Lung (tissue), 12 donors: ENCODE results near the gene TSPAN2. TPM values are rescaled to one million over a fixed set of nuclear protein-coding genes. Genes with fewer than 3 reads are reported as not detected.
A peak's percentile ranks its signal among the peaks of the same experiment; 100 is the strongest.

Experiments used
- ATAC-seq: fragments of 200-7000 bp; cut with Tn5 transposase; one replicate; pipeline ENCODE4 v1.9.1; 2020; ENCODE audit warnings: moderate number of reproducible peaks; ENCODE audit not compliant: insufficient read depth, low FRiP score
- DNase-seq, 3 donors: peaks; one replicate each; pipeline ENCODE4 v3.0.0-alpha.2; 2013 to 2017
- H3K27ac ChIP-seq, 2 donors: one replicate each; pipeline ENCODE4 v1.5.1; 2013; ENCODE audit warnings: mild to moderate bottlenecking in 2 of 2, moderate library complexity in 2 of 2, control low read depth in 1 of 2, inconsistent platforms in 1 of 2, low read depth in 1 of 2, low read length in 1 of 2
- H3K27me3 ChIP-seq, 3 donors: one replicate each; pipeline ENCODE4 v1.5.1; 2013; ENCODE audit warnings: low read length in 2 of 3; ENCODE audit not compliant: control insufficient read depth in 3 of 3, insufficient read depth in 3 of 3
- H3K36me3 ChIP-seq, 4 donors: one replicate each; pipeline ENCODE4 v1.5.1; 2013; ENCODE audit warnings: low read length in 4 of 4, mild to moderate bottlenecking in 1 of 4, moderate library complexity in 1 of 4; ENCODE audit not compliant: control insufficient read depth in 4 of 4, insufficient read depth in 4 of 4
- H3K4me1 ChIP-seq, 5 donors: one replicate each; pipeline ENCODE4 v1.5.1; 2013; ENCODE audit warnings: low read length in 5 of 5, mild to moderate bottlenecking in 2 of 5, moderate library complexity in 1 of 5; ENCODE audit not compliant: control insufficient read depth in 5 of 5, insufficient read depth in 5 of 5
- H3K4me3 ChIP-seq: one replicate; pipeline ENCODE4 v1.5.1; 2013; ENCODE audit warnings: mild to moderate bottlenecking, control low read depth, moderate library complexity
- H3K9ac ChIP-seq, 2 donors: one replicate each; pipeline ENCODE4 v1.5.1; 2013; ENCODE audit warnings: low read length in 2 of 2, control low read depth in 1 of 2; ENCODE audit not compliant: insufficient read depth in 1 of 2
- H3K9me3 ChIP-seq, 4 donors: one replicate each; pipeline ENCODE4 v1.5.1; 2013; ENCODE audit warnings: low read length in 3 of 4, mild to moderate bottlenecking in 1 of 4, moderate library complexity in 1 of 4; ENCODE audit not compliant: control insufficient read depth in 4 of 4, insufficient read depth in 3 of 4
- CTCF ChIP-seq: IDR thresholded peaks from 2 replicates; pipeline ENCODE4 v1.5.1; 2012; ENCODE audit warnings: mild to moderate bottlenecking; ENCODE audit errors: control extremely low read depth, extremely low read depth
- WGBS, 2 donors: extraction: QIAGEN DNeasy Blood & Tissue Kit; methylation state at CpG; one replicate each; pipeline ENCODE4 v1.1.7; 2013; 5-methylcytosine and 5-hydroxymethylcytosine counted together
- polyA plus RNA-seq, 2 donors: library from polyadenylated mRNA; stranded (reverse); fragments of 200-250 nt; gene quantifications; one replicate each; pipeline ENCODE4 v1.2.1, GENCODE V29; 2013
- total RNA-seq, 2 donors: library from RNA; depleted of rRNA in 1 of 2; stranded (reverse); fragments of >200 nt in 1 of 2; gene quantifications; one replicate each; pipeline ENCODE4 v1.2.1, GENCODE V29; 2014 to 2021
- donor health status: control.
- donor health status: control.
- donor health status: Bipolar disorder and iron deficiency.
- donor health status: healthy.
- donor health status: DM: yes; HTN: yes; CAD: no.

Gene TSPAN2
- total and polyA plus RNA-seq, 4 donors, result 1.5 to 10.4 (median 8.2) TPM

GRCh38 chr1:115052454-115053083 is 36.7 kb downstream of the TSPAN2 start:
- Histone ChIP-seq H3K27me3 (no peaks in the 10 kb centered on the region), H3K9ac (no peak overlapping the region), H3K36me3 (no peaks in the 10 kb centered on the region), H3K27ac (no peak overlapping the region), H3K4me1 (peaks cover 0 to 5% (median 3%) of the 10 kb centered on the region in 5 donors), H3K4me3 (no peak overlapping the region), H3K9me3 (no peaks in the 10 kb centered on the region)
- TF ChIP-seq CTCF, result peak; percentile 55
- ATAC-seq (peak; percentile 83), DNase-seq (peak; percentile 34 to 50 (median 48))
- WGBS, 2 donors, result 53 to 62% methylated on average over 9 of the region's 9 CpGs

GRCh38 chr1:115051850-115052249 is 37.5 kb downstream of the TSPAN2 start:
- Histone ChIP-seq H3K4me1 (peaks cover 0 to 5% (median 3%) of the 10 kb centered on the region in 5 donors), H3K27me3 (no peaks in the 10 kb centered on the region), H3K36me3 (no peaks in the 10 kb centered on the region), H3K9ac (no peak overlapping the region), H3K27ac (no peak overlapping the region), H3K4me3 (no peak overlapping the region), H3K9me3 (no peaks in the 10 kb centered on the region)
- no peak for TF ChIP-seq CTCF
- ATAC-seq (no peak), DNase-seq (no peak)
- 70 to 76% methylated on average over 5 of the region's 5 CpGs for WGBS, 2 donors

- Histone ChIP-seq H3K36me3 (no peaks in the 10 kb centered on the region), H3K9ac (no peak overlapping the region), H3K4me1 (no peaks in the 10 kb centered on the region), H3K27ac (no peak overlapping the region), H3K9me3 (no peaks in the 10 kb centered on the region), H3K4me3 (no peak overlapping the region), H3K27me3 (no peaks in the 10 kb centered on the region)
- ATAC-seq, result no peak
- no peak for TF ChIP-seq CTCF
- DNase-seq, result no peak
Observed at GRCh38 chr1:115046751-115047150, 42.6 kb downstream of the TSPAN2 start.

GRCh38 chr1:115041654-115042053 is 47.6 kb downstream of the TSPAN2 start:
- DNase-seq, result no peak
- Histone ChIP-seq H3K36me3 (no peaks in the 10 kb centered on the region), H3K4me3 (no peak overlapping the region), H3K27ac (no peak overlapping the region), H3K9me3 (no peaks in the 10 kb centered on the region), H3K27me3 (no peaks in the 10 kb centered on the region), H3K4me1 (peaks cover 0 to 8% (median 0%) of the 10 kb centered on the region in 5 donors), H3K9ac (no peak overlapping the region)
- no peak for TF ChIP-seq CTCF
- no peak for ATAC-seq
